Upper lobe of right lung (tissue), 1 donor: ENCODE measurements around the gene DGKQ. TPM values are rescaled to one million over a fixed set of nuclear protein-coding genes. Genes with fewer than 3 reads are reported as not detected.
"Not testable (repeated sequence)": the region's sequence is repeated elsewhere in the genome, so short reads cannot be mapped to it uniquely, and the experiment has no call there.

Experiments
- ATAC-seq: fragments of 200-7000 bp; cut with Tn5 transposase; one replicate; pipeline ENCODE4 v1.9.1; 2020; ENCODE audit warnings: mild to moderate bottlenecking, moderate library complexity
- DNase-seq: peaks from one replicate; pipeline ENCODE4 v3.0.0-alpha.2; 2020
- H3K27ac ChIP-seq: fragments of 200-600 bp; one replicate; pipeline ENCODE4 v1.8.0; 2022
- H3K27me3 ChIP-seq: fragments of 200-600 bp; one replicate; pipeline ENCODE4 v1.8.0; 2022; ENCODE audit warnings: mild to moderate bottlenecking
- H3K36me3 ChIP-seq: fragments of 200-600 bp; one replicate; pipeline ENCODE4 v1.8.0; 2022
- H3K4me1 ChIP-seq: fragments of 200-600 bp; one replicate; pipeline ENCODE4 v1.8.0; 2022
- H3K4me3 ChIP-seq: fragments of 200-600 bp; one replicate; pipeline ENCODE4 v1.8.0; 2022; ENCODE audit warnings: mild to moderate bottlenecking
- H3K9me3 ChIP-seq: fragments of 200-600 bp; one replicate; pipeline ENCODE4 v1.8.0; 2022
- CTCF ChIP-seq: fragments of 200-600 bp; IDR thresholded peaks from one replicate; pipeline ENCODE4 v1.8.0; 2022; ENCODE audit warnings: antibody characterized with exemption
- intact Hi-C: fragments of 100-400 bp; cut with DNase I; formaldehyde crosslinking; loops from one replicate; pipeline ENCODE4 v1.11.0; 2022
- total RNA-seq: library from RNA; stranded (reverse); fragmentation: NEBNext Ultra II Directional; extraction: Animal tissue kit (Norgen Biotek cat#: 25700); gene quantifications from one replicate; pipeline ENCODE4 v1.2.1, GENCODE V29; 2021
- donor health status: DM: no; HTN: yes; CAD: no; lungs with severe emphysema.

DGKQ gene
- total RNA-seq, 1 donor from 2014 or later: 19.1 TPM

GRCh38 chr4:985123-985830, 11.9 kb upstream of the DGKQ start:
- Histone ChIP-seq H3K27me3 (no peaks in the 10 kb centered on the region), H3K36me3 (no peaks in the 10 kb centered on the region), H3K4me3 (peak overlapping the region; percentile 28), H3K4me1 (peaks cover 25% of the 10 kb centered on the region), H3K9me3 (no peaks in the 10 kb centered on the region), H3K27ac (no peak overlapping the region)
- ATAC-seq (peak; percentile 82), DNase-seq (peak; percentile 94)
- TF ChIP-seq CTCF: no peak
- intact Hi-C loops: no loop called here

GRCh38 chr4:984336-985054, 11.1 kb upstream of the DGKQ start:
- Histone ChIP-seq H3K9me3 (no peaks in the 10 kb centered on the region), H3K27me3 (no peaks in the 10 kb centered on the region), H3K4me3 (peak overlapping the region; percentile 28), H3K27ac (no peak overlapping the region), H3K4me1 (peaks cover 25% of the 10 kb centered on the region), H3K36me3 (no peaks in the 10 kb centered on the region)
- no peak for DNase-seq
- intact Hi-C loops: no loop called here
- no peak for TF ChIP-seq CTCF
- no peak for ATAC-seq

- no peak for TF ChIP-seq CTCF
- Histone ChIP-seq H3K4me1 (peaks cover 19% of the 10 kb centered on the region), H3K27me3 (no peaks in the 10 kb centered on the region), H3K4me3 (no peak overlapping the region), H3K27ac (no peak overlapping the region), H3K36me3 (no peaks in the 10 kb centered on the region), H3K9me3 (no peaks in the 10 kb centered on the region)
- DNase-seq (no peak), ATAC-seq (no peak)
- intact Hi-C loops: no loop called here
These were observed 9.4 kb upstream of the DGKQ start for GRCh38 chr4:982814-983213.

- H3K27ac ChIP-seq: no peak overlapping the region
- H3K36me3 ChIP-seq: no peaks in the 10 kb centered on the region
- DNase-seq (no peak), ATAC-seq (no peak)
- intact Hi-C loops: no loop called here
- H3K27me3 ChIP-seq: no peaks in the 10 kb centered on the region
- H3K9me3 ChIP-seq: no peaks in the 10 kb centered on the region
- H3K4me1 ChIP-seq: peaks cover 14% of the 10 kb centered on the region
- H3K4me3 ChIP-seq: no peak overlapping the region
- no peak for TF ChIP-seq CTCF
These were observed 8.9 kb upstream of the DGKQ start for GRCh38 chr4:982291-982690.

GRCh38 chr4:978957-979701, 5.8 kb upstream of the DGKQ start:
- intact Hi-C loops: no loop called here
- ATAC-seq (peak; percentile 77), DNase-seq (no peak)
- no peak overlapping the region for H3K4me3 ChIP-seq
- H3K27me3 ChIP-seq: no peaks in the 10 kb centered on the region
- TF ChIP-seq CTCF: no peak
- no peaks in the 10 kb centered on the region for H3K4me1 ChIP-seq
- H3K36me3 ChIP-seq: no peaks in the 10 kb centered on the region
- H3K9me3 ChIP-seq: no peaks in the 10 kb centered on the region
- H3K27ac ChIP-seq: peak overlapping the region; percentile 27

- H3K4me3 ChIP-seq, DNase-seq, H3K27ac ChIP-seq, H3K27me3 ChIP-seq, ATAC-seq, H3K9me3 ChIP-seq, H3K36me3 ChIP-seq, intact Hi-C loops: not testable (repeated sequence)
- peaks cover 13% of the 10 kb centered on the region for H3K4me1 ChIP-seq
These were observed 2.6 kb upstream of the DGKQ start for GRCh38 chr4:976016-976415.
